ENCODE measurements around the gene MTOR.

GRCh38 chr1:11158720-11159321, 103.5 kb downstream of the MTOR start:
- no peak for TF ChIP-seq CTCF (IDR thresholded peaks at IDR 0.05)
- no peak for TF ChIP-seq POLR2A (IDR thresholded peaks at IDR 0.05)
- TF ChIP-seq POLR2AphosphoS5 (IDR thresholded peaks at IDR 0.05) = no peak
- no peak for TF ChIP-seq EP300 (IDR thresholded peaks at IDR 0.05)
